Smooth muscle cell (in vitro differentiated cells): ENCODE measurements around the gene GPS2. TPM values are rescaled to one million over a fixed set of nuclear protein-coding genes. Genes with fewer than 3 reads are reported as not detected.

Source experiments
- DNase-seq: peaks from one replicate; lab custom pipeline; 2025; ENCODE audit not compliant: unreplicated experiment; lab: John Stamatoyannopoulos, UW
- H2AFZ ChIP-seq: fragments of 200-600 bp; sonication (generic); 2 replicates; pipeline ENCODE4 v1.6.0; 2016; ENCODE audit warnings: antibody characterized with exemption, low read depth, mild to moderate bottlenecking
- H3F3A ChIP-seq: fragments of 200-600 bp; sonication (generic); 2 replicates; pipeline ENCODE4 v1.6.0; 2017; ENCODE audit warnings: antibody characterized with exemption, low read depth
- H3K27ac ChIP-seq: fragments of 200-600 bp; sonication (generic); 2 replicates; pipeline ENCODE4 v1.5.1; 2016; ENCODE audit warnings: low read depth, mild to moderate bottlenecking
- H3K27me3 ChIP-seq: fragments of 200-600 bp; sonication (generic); 2 replicates; pipeline ENCODE4 v1.6.1; 2016; ENCODE audit warnings: low read depth, mild to moderate bottlenecking
- H3K36me3 ChIP-seq: fragments of 200-600 bp; sonication (generic); 2 replicates; pipeline ENCODE4 v1.5.1; 2016; ENCODE audit warnings: low read depth
- H3K4me1 ChIP-seq: fragments of 200-600 bp; sonication (generic); 2 replicates; pipeline ENCODE4 v1.5.1; 2016; ENCODE audit warnings: low read depth
- H3K4me2 ChIP-seq: fragments of 200-600 bp; sonication (generic); 2 replicates; pipeline ENCODE4 v1.6.0; 2016; ENCODE audit warnings: mild to moderate bottlenecking
- H3K4me3 ChIP-seq: fragments of 200-600 bp; sonication (generic); 2 replicates; pipeline ENCODE4 v1.5.1; 2016; ENCODE audit warnings: mild to moderate bottlenecking
- H3K79me2 ChIP-seq: fragments of 200-600 bp; sonication (generic); 2 replicates; pipeline ENCODE4 v1.6.0; 2016; ENCODE audit warnings: low read depth, mild to moderate bottlenecking
- H3K9ac ChIP-seq: fragments of 200-600 bp; sonication (generic); 2 replicates; pipeline ENCODE4 v1.6.0; 2016; ENCODE audit warnings: low read depth
- H3K9me3 ChIP-seq: fragments of 200-600 bp; sonication (generic); replicated peaks from 2 replicates; pipeline ENCODE4 v1.5.1; 2016; ENCODE audit warnings: low read depth
- H4K20me1 ChIP-seq: fragments of 200-600 bp; sonication (generic); 2 replicates; pipeline ENCODE4 v1.6.0; 2016; ENCODE audit warnings: low read depth
- WGBS: methylation state at CpG from one replicate; pipeline ENCODE4 v1.1.7; 2016; ENCODE audit warnings: low lambda C conversion rate; 5-methylcytosine and 5-hydroxymethylcytosine counted together
- polyA plus RNA-seq: library from polyadenylated mRNA; unstranded; fragments of >200 nt; fragmentation: Nextera tagmentation; extraction: Ambion mirVana; gene quantifications from 2 replicates; pipeline ENCODE4 v1.2.1, GENCODE V29; 2016
- total RNA-seq: library from RNA; depleted of rRNA; stranded (reverse); fragments of >200 nt; gene quantifications from 2 replicates; pipeline ENCODE4 v1.2.3, GENCODE V29; 2014
- TF ChIP-seq, protein P1 (sequence below): fragments of 200-600 bp; sonication (generic); IDR thresholded peaks from 2 replicates; pipeline ENCODE4 v1.5.1; 2017; ENCODE audit warnings: borderline replicate concordance, mild to moderate bottlenecking, antibody characterized with exemption; ENCODE audit not compliant: insufficient read depth, poor library complexity, severe bottlenecking

GPS2 gene
- total and polyA plus RNA-seq, 2 experiments from 2014 or later: 40.3 to 77.0 TPM

DNA sequence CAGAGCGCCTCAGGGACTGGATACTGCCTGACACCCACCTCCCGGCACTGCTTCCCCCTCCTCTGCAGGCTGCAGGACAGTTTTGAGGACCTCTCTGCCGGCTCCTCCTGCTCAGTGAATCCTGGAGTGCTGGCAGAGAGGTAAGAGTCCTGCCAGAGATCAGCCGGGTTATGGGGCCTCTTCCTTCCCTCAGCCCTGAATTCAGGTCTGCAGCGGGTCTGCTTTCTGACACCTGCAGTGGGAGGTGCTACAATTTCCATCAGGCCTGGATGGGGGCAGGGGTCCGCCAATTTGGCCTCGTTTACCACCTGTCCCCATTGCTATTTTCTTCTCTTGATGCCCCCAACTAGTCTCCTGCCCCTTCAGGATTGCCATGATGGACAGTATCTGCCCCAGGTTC lies 17.0 kb upstream of the GPS2 start:
- Histone ChIP-seq H3K27ac (no peak overlapping the region), H3K36me3 (no peaks in the 10 kb centered on the region), H3K4me2 (no peak overlapping the region), H3F3A (no peaks in the 10 kb centered on the region), H4K20me1 (no peaks in the 10 kb centered on the region), H3K4me1 (peaks cover 14% of the 10 kb centered on the region), H3K9me3 (no peaks in the 10 kb centered on the region), H3K4me3 (no peak overlapping the region), H3K9ac (no peak overlapping the region), H3K79me2 (peaks cover 10% of the 10 kb centered on the region), H3K27me3 (no peaks in the 10 kb centered on the region), H2AFZ (no peak overlapping the region)
- DNase-seq: no peak
- TF ChIP-seq, protein P1, sequence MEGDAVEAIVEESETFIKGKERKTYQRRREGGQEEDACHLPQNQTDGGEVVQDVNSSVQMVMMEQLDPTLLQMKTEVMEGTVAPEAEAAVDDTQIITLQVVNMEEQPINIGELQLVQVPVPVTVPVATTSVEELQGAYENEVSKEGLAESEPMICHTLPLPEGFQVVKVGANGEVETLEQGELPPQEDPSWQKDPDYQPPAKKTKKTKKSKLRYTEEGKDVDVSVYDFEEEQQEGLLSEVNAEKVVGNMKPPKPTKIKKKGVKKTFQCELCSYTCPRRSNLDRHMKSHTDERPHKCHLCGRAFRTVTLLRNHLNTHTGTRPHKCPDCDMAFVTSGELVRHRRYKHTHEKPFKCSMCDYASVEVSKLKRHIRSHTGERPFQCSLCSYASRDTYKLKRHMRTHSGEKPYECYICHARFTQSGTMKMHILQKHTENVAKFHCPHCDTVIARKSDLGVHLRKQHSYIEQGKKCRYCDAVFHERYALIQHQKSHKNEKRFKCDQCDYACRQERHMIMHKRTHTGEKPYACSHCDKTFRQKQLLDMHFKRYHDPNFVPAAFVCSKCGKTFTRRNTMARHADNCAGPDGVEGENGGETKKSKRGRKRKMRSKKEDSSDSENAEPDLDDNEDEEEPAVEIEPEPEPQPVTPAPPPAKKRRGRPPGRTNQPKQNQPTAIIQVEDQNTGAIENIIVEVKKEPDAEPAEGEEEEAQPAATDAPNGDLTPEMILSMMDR: no peak
- 92% methylated on average over 7 of the region's 7 CpGs for WGBS

DNA sequence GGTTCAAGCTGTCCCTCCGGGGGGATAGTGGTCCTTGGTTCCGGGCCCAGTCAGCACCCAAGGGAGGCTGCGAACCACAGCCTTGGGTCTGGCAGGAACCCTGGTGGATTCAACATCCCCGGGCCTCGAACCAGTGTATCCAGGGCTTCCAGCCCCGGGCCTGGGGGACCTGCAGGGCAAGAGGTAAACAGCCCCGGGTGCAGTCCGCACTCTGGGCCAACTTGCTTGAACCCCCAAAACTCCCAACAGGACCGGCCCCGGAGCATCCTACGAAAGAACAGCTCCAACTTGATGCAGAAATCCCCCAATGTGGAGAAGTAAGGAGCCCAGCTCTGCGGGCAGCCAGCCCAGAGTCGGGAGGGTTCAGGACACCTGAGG lies 15.5 kb upstream of the GPS2 start:
- 89% methylated on average over 13 of the region's 13 CpGs for WGBS
- Histone ChIP-seq H4K20me1 (no peaks in the 10 kb centered on the region), H3K36me3 (no peaks in the 10 kb centered on the region), H3K4me2 (peak overlapping the region; percentile 93), H3K79me2 (peaks cover 10% of the 10 kb centered on the region), H3F3A (no peaks in the 10 kb centered on the region), H3K9me3 (no peaks in the 10 kb centered on the region), H3K4me3 (peak overlapping the region; percentile 77), H3K4me1 (peaks cover 14% of the 10 kb centered on the region), H2AFZ (peak overlapping the region; percentile 81), H3K9ac (no peak overlapping the region), H3K27me3 (no peaks in the 10 kb centered on the region), H3K27ac (no peak overlapping the region)
- DNase-seq: no peak
- TF ChIP-seq, protein P1: no peak

DNA sequence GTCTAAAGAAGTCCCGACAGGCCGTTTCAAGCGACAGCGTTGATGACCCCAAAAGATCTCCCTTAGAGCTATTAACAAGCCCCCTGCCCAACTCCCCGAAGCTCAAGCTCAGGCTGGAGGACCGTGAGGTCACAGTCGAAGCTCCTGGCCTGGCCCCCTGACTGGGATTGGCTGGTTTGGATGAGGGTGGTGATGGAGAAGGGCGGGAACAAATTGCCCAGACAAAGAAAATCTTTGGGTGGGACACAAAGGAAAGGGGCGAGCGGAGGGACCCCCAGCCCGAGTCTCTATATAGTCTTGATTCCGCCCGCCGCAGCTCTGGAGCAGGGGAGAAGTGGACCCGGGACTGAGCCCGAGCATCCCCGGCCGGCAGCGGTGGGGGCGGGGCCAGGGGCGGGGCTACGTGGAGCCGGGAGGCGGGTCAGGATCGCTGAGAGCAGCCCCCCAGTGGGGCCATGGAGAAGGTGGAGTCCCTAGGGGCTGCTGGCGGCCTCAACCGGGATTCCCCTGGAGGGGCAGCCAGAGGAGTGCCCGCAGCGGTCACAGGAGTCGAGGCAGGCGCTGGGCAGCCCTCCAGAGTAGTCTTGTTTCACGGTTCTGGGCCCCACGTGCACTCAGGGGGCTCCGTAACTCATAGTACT lies 15.0 kb upstream of the GPS2 start:
- peak; percentile 78 for DNase-seq

More for the DNA sequence above, 15.0 kb upstream of the GPS2 start:
- peaks cover 10% of the 10 kb centered on the region for H3K79me2 ChIP-seq
- no peaks in the 10 kb centered on the region for H3F3A ChIP-seq
- peaks cover 14% of the 10 kb centered on the region for H3K4me1 ChIP-seq
- H3K4me3 ChIP-seq: peak overlapping the region; percentile 77
- H2AFZ ChIP-seq: peak overlapping the region; percentile 81
- no peaks in the 10 kb centered on the region for H3K27me3 ChIP-seq
- WGBS: 5% methylated on average over 31 of the region's 34 CpGs
- no peaks in the 10 kb centered on the region for H3K36me3 ChIP-seq
- H3K27ac ChIP-seq: peak overlapping the region; percentile 79
- peak overlapping the region; percentile 93 for H3K4me2 ChIP-seq
- H4K20me1 ChIP-seq: no peaks in the 10 kb centered on the region
- H3K9me3 ChIP-seq: no peaks in the 10 kb centered on the region
- H3K9ac ChIP-seq: peak overlapping the region; percentile 76
- TF ChIP-seq, protein P1: no peak
